ENCODE measurements around the gene PIGH. TPM values are rescaled to one million over a fixed set of nuclear protein-coding genes. Genes with fewer than 3 reads are reported as not detected.

Gene PIGH
- total RNA-seq, 1 donor = 16.3 TPM

GRCh38 chr14:67636361-67636919, 36.4 kb upstream of the PIGH start:
- no peak overlapping the region for H3K4me2 ChIP-seq (ENCODE audit: insufficient read depth, low read length)
- no peak for TF ChIP-seq CTCF (IDR thresholded peaks at IDR 0.05; ENCODE audit: extremely low read depth, low read depth, low read length)
- DNase-seq (ENCODE audit: insufficient read length, low spot score, missing footprints) = peak; percentile 42

GRCh38 chr14:67633451-67634147, 33.5 kb upstream of the PIGH start:
- H3K4me2 ChIP-seq (ENCODE audit: insufficient read depth, low read length) = no peak overlapping the region
- no peak overlapping the region for H2AFZ ChIP-seq (ENCODE audit: low read length)
- H3K9me3 ChIP-seq (ENCODE audit: low read depth, low read length) = no peaks in the 10 kb centered on the region
- no peak overlapping the region for H3K27ac ChIP-seq (ENCODE audit: low read depth, low read length)
- H4K20me1 ChIP-seq (ENCODE audit: insufficient read depth, low read length) = no peaks in the 10 kb centered on the region
- TF ChIP-seq CTCF (IDR thresholded peaks at IDR 0.05; ENCODE audit: extremely low read depth, low read depth, low read length) = no peak
- no peak overlapping the region for H3K4me3 ChIP-seq (ENCODE audit: insufficient read depth, low read length)
- H3K27me3 ChIP-seq (ENCODE audit: insufficient read depth, low read length) = no peaks in the 10 kb centered on the region
- H3K36me3 ChIP-seq (ENCODE audit: insufficient read depth, low read length) = no peaks in the 10 kb centered on the region
- H3K4me1 ChIP-seq (ENCODE audit: insufficient read depth, low read length) = no peaks in the 10 kb centered on the region
- H3K79me2 ChIP-seq (ENCODE audit: insufficient read depth, low read length) = no peaks in the 10 kb centered on the region
- no peak for DNase-seq (ENCODE audit: insufficient read length, low spot score, missing footprints)

More at GRCh38 chr14:67636361-67636919, 36.4 kb upstream of the PIGH start:
- no peaks in the 10 kb centered on the region for H3K4me1 ChIP-seq (ENCODE audit: insufficient read depth, low read length)
- H4K20me1 ChIP-seq (ENCODE audit: insufficient read depth, low read length) = no peaks in the 10 kb centered on the region
- no peaks in the 10 kb centered on the region for H3K9me3 ChIP-seq (ENCODE audit: low read depth, low read length)
- H3K4me3 ChIP-seq (ENCODE audit: insufficient read depth, low read length) = no peak overlapping the region
- no peaks in the 10 kb centered on the region for H3K27me3 ChIP-seq (ENCODE audit: insufficient read depth, low read length)
- H3K36me3 ChIP-seq (ENCODE audit: insufficient read depth, low read length) = no peaks in the 10 kb centered on the region
- H2AFZ ChIP-seq (ENCODE audit: low read length) = no peak overlapping the region
- H3K79me2 ChIP-seq (ENCODE audit: insufficient read depth, low read length) = no peaks in the 10 kb centered on the region
- no peak overlapping the region for H3K27ac ChIP-seq (ENCODE audit: low read depth, low read length)

DNA sequence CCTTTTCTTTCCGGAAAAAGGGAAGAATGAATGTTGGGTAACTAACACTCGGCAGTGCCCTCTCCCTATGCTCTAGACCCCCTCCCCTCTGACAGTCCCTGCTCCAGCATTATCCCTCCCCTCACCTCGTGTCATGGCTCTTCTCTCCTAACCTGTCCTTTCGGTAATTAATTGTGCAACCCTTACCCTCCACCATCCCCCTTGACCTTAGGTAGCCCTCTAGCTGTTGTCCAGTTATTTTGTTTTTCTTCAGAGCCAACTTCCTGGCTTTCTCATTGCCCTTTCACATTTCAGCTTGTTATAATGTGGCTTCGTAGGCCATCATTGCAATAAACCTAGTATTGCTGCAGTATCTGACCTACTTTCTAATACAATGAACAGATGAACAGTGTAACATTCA, 30.9 kb upstream of the PIGH start:
- no peaks in the 10 kb centered on the region for H4K20me1 ChIP-seq (ENCODE audit: insufficient read depth, low read length)
- H3K4me2 ChIP-seq (ENCODE audit: insufficient read depth, low read length) = no peak overlapping the region
- no peaks in the 10 kb centered on the region for H3K79me2 ChIP-seq (ENCODE audit: insufficient read depth, low read length)
- no peaks in the 10 kb centered on the region for H3K4me1 ChIP-seq (ENCODE audit: insufficient read depth, low read length)
- H3K27ac ChIP-seq (ENCODE audit: low read depth, low read length) = no peak overlapping the region
- H3K4me3 ChIP-seq (ENCODE audit: insufficient read depth, low read length) = no peak overlapping the region
- no peaks in the 10 kb centered on the region for H3K27me3 ChIP-seq (ENCODE audit: insufficient read depth, low read length)
- no peak overlapping the region for H2AFZ ChIP-seq (ENCODE audit: low read length)
- no peak for TF ChIP-seq CTCF (IDR thresholded peaks at IDR 0.05; ENCODE audit: extremely low read depth, low read depth, low read length)
- no peaks in the 10 kb centered on the region for H3K9me3 ChIP-seq (ENCODE audit: low read depth, low read length)
- no peaks in the 10 kb centered on the region for H3K36me3 ChIP-seq (ENCODE audit: insufficient read depth, low read length)
- DNase-seq (ENCODE audit: insufficient read length, low spot score, missing footprints) = no peak

DNA sequence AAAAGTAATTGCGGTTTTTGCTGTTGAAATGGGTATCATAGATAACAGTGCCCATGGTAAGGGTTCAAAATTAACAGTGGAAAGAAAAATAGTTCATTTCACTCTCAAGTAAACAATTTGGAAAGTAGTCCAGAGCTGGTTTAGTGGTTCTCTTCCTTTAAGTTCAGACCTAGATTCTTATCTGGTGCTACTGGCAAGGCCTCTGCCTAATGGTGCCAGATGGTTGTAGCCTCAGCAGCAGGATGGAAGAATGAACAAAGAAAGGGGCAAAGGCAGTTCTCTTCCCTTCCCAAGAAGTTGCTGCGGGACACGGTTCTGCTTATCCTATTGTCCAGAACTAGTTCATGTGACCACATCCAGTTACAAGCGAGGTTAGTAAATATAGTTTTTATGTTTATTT, 30.1 kb upstream of the PIGH start:
- no peaks in the 10 kb centered on the region for H3K4me1 ChIP-seq (ENCODE audit: insufficient read depth, low read length)
- no peak overlapping the region for H3K4me3 ChIP-seq (ENCODE audit: insufficient read depth, low read length)
- no peaks in the 10 kb centered on the region for H4K20me1 ChIP-seq (ENCODE audit: insufficient read depth, low read length)
- H3K27me3 ChIP-seq (ENCODE audit: insufficient read depth, low read length) = no peaks in the 10 kb centered on the region
- no peak for TF ChIP-seq CTCF (IDR thresholded peaks at IDR 0.05; ENCODE audit: extremely low read depth, low read depth, low read length)
- no peak for DNase-seq (ENCODE audit: insufficient read length, low spot score, missing footprints)
- H3K4me2 ChIP-seq (ENCODE audit: insufficient read depth, low read length) = no peak overlapping the region
- H3K36me3 ChIP-seq (ENCODE audit: insufficient read depth, low read length) = no peaks in the 10 kb centered on the region
- no peak overlapping the region for H3K27ac ChIP-seq (ENCODE audit: low read depth, low read length)
- no peaks in the 10 kb centered on the region for H3K9me3 ChIP-seq (ENCODE audit: low read depth, low read length)
- H2AFZ ChIP-seq (ENCODE audit: low read length) = no peak overlapping the region
- no peaks in the 10 kb centered on the region for H3K79me2 ChIP-seq (ENCODE audit: insufficient read depth, low read length)

Measured in osteoblast (primary cell).